MM.1S (cell line): ENCODE data around the gene ZNRF3.

Experiments
- DNase-seq: peaks from one replicate; pipeline ENCODE4 v3.0.0-alpha.2; 2015
- H2AFZ ChIP-seq: fragments of 300-600 bp; sonication (generic); 2 replicates; pipeline ENCODE4 v1.6.0; 2016; ENCODE audit warnings: antibody characterized with exemption, low read length
- H3F3A ChIP-seq: fragments of 300-600 bp; sonication (generic); 2 replicates; pipeline ENCODE4 v1.6.1; 2016; ENCODE audit warnings: mild to moderate bottlenecking, antibody characterized with exemption, low read length, moderate library complexity, mixed read lengths; ENCODE audit not compliant: insufficient read depth
- H3K27ac ChIP-seq: fragments of 300-600 bp; sonication (generic); 2 replicates; pipeline ENCODE4 v1.5.1; 2016; ENCODE audit warnings: mild to moderate bottlenecking, low read length
- H3K27me3 ChIP-seq: fragments of 300-600 bp; sonication (generic); replicated peaks from 2 replicates; pipeline ENCODE4 v1.6.0; 2016; ENCODE audit warnings: low read length; ENCODE audit not compliant: insufficient read depth
- H3K36me3 ChIP-seq: fragments of 300-600 bp; sonication (generic); replicated peaks from 2 replicates; pipeline ENCODE4 v1.6.1; 2016; ENCODE audit warnings: mild to moderate bottlenecking, low read length, mixed read lengths; ENCODE audit not compliant: insufficient read depth
- H3K4me1 ChIP-seq: fragments of 300-600 bp; sonication (generic); 2 replicates; pipeline ENCODE4 v1.6.1; 2016; ENCODE audit warnings: low read length, mixed read lengths
- H3K4me2 ChIP-seq: fragments of 300-600 bp; sonication (generic); 2 replicates; pipeline ENCODE4 v1.6.0; 2016; ENCODE audit warnings: low read depth, low read length
- H3K4me3 ChIP-seq: fragments of 300-600 bp; sonication (generic); 2 replicates; pipeline ENCODE4 v1.5.1; 2016; ENCODE audit warnings: low read length, mixed read lengths
- H3K79me2 ChIP-seq: fragments of 300-600 bp; sonication (generic); 2 replicates; pipeline ENCODE4 v1.6.1; 2016; ENCODE audit warnings: mixed run types, low read length, mixed read lengths
- H3K9ac ChIP-seq: fragments of 300-600 bp; sonication (generic); 2 replicates; pipeline ENCODE4 v1.6.1; 2016; ENCODE audit warnings: low read length, mixed read lengths
- H3K9me2 ChIP-seq: fragments of 300-600 bp; sonication (generic); replicated peaks from 2 replicates; pipeline ENCODE4 v1.6.1; 2016; ENCODE audit warnings: mild to moderate bottlenecking, low read length, mixed read lengths; ENCODE audit not compliant: insufficient read depth
- H3K9me3 ChIP-seq: fragments of 300-600 bp; sonication (generic); replicated peaks from 2 replicates; pipeline ENCODE4 v1.6.1; 2016; ENCODE audit warnings: mild to moderate bottlenecking, low read length, mixed read lengths; ENCODE audit not compliant: insufficient read depth
- H4K20me1 ChIP-seq: fragments of 300-600 bp; sonication (generic); 2 replicates; pipeline ENCODE4 v1.6.1; 2016; ENCODE audit warnings: mild to moderate bottlenecking, low read length, moderate library complexity, mixed read lengths; ENCODE audit not compliant: insufficient read depth
- EZH2 ChIP-seq: fragments of 300-600 bp; sonication (generic); optimal IDR thresholded peaks from 2 replicates; pipeline ENCODE3; 2017; ENCODE audit warnings: low read depth, mild to moderate bottlenecking, antibody characterized with exemption, low read length, mixed read lengths
- EZH2phosphoT487 ChIP-seq: fragments of 300-600 bp; sonication (generic); IDR thresholded peaks from 2 replicates; pipeline ENCODE4 v1.6.1; 2018; ENCODE audit warnings: antibody characterized with exemption, low read length
- TF ChIP-seq, protein P1 (sequence below): fragments of 300-600 bp; sonication (generic); IDR thresholded peaks from 2 replicates; pipeline ENCODE4 v1.5.1; 2016; ENCODE audit warnings: antibody characterized with exemption, low read length, mixed read lengths

Gene ZNRF3

DNA sequence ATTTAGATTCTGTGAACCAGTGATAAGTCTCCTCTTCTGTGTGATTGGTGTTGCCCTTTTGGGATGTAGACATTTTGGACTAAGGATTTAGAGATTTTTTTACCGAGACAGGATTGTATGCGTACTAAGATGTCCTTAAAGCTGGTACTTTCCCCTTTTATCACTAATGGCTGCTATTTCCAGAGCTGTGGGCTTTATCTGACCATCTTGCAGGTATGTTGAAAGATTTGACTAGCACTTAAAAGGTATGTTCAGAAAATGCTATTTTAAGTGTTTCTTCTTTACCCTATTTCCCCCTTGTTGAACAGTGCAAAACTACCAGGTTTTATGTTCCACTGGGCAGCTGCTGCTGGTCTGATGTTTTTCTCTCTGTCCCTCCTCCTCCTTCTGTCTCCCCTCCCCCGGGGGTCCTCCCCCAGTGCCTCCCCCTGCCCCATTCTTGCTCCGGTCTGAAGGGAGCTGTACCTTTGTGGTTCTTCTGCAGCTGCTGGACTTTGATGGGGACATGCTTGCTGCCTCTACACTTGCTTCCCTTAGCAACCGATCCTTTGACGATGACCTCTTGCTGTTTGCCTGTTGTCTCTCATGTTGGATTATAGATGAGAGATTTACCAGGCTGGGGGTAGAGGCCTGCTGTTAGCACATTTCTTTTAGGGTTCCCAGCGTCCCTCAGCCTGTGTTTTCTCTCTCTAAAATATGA is 59.6 kb downstream of the ZNRF3 start:
- no peaks in the 10 kb centered on the region for H3K79me2 ChIP-seq
- H3K9me2 ChIP-seq: no peaks in the 10 kb centered on the region
- no peak overlapping the region for H3K27ac ChIP-seq
- no peaks in the 10 kb centered on the region for H3F3A ChIP-seq
- no peak overlapping the region for H3K9ac ChIP-seq
- no peak overlapping the region for H2AFZ ChIP-seq
- H4K20me1 ChIP-seq: no peaks in the 10 kb centered on the region
- no peaks in the 10 kb centered on the region for H3K4me1 ChIP-seq
- H3K36me3 ChIP-seq: no peaks in the 10 kb centered on the region
- H3K4me3 ChIP-seq: no peak overlapping the region
- no peaks in the 10 kb centered on the region for H3K9me3 ChIP-seq
- TF ChIP-seq EZH2phosphoT487 (no peak), EZH2 (no peak)
- TF ChIP-seq, protein P1, sequence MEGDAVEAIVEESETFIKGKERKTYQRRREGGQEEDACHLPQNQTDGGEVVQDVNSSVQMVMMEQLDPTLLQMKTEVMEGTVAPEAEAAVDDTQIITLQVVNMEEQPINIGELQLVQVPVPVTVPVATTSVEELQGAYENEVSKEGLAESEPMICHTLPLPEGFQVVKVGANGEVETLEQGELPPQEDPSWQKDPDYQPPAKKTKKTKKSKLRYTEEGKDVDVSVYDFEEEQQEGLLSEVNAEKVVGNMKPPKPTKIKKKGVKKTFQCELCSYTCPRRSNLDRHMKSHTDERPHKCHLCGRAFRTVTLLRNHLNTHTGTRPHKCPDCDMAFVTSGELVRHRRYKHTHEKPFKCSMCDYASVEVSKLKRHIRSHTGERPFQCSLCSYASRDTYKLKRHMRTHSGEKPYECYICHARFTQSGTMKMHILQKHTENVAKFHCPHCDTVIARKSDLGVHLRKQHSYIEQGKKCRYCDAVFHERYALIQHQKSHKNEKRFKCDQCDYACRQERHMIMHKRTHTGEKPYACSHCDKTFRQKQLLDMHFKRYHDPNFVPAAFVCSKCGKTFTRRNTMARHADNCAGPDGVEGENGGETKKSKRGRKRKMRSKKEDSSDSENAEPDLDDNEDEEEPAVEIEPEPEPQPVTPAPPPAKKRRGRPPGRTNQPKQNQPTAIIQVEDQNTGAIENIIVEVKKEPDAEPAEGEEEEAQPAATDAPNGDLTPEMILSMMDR: no peak
- no peak overlapping the region for H3K4me2 ChIP-seq
- DNase-seq: no peak
- no peaks in the 10 kb centered on the region for H3K27me3 ChIP-seq

DNA sequence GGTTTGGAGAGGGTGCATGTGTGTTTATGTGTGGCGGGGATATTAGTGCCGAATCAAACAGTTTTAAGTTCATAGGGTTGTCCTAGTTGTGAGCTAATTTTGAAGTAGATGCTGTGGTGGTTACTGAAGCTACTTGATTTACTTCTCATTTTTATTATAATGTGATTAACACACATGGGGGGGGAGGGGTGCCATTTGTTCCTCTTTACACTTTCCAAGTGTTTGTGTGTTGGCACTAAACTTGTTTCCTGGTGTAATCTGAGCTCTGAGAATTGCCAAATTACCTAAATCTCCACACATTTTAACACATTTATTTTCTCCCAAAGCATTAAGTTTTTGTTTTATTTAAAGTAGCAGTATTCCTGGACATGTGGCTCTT is 60.1 kb downstream of the ZNRF3 start:
- Histone ChIP-seq H3K4me3 (no peak overlapping the region), H3K9me2 (no peaks in the 10 kb centered on the region), H3K4me1 (no peaks in the 10 kb centered on the region), H3F3A (no peaks in the 10 kb centered on the region), H4K20me1 (no peaks in the 10 kb centered on the region), H3K9ac (no peak overlapping the region), H3K9me3 (no peaks in the 10 kb centered on the region), H3K27ac (no peak overlapping the region), H2AFZ (no peak overlapping the region), H3K4me2 (no peak overlapping the region), H3K36me3 (no peaks in the 10 kb centered on the region), H3K79me2 (no peaks in the 10 kb centered on the region), H3K27me3 (no peaks in the 10 kb centered on the region)
- DNase-seq: no peak
- TF ChIP-seq EZH2phosphoT487 (no peak), EZH2 (no peak)
- TF ChIP-seq, protein P1: no peak

DNA sequence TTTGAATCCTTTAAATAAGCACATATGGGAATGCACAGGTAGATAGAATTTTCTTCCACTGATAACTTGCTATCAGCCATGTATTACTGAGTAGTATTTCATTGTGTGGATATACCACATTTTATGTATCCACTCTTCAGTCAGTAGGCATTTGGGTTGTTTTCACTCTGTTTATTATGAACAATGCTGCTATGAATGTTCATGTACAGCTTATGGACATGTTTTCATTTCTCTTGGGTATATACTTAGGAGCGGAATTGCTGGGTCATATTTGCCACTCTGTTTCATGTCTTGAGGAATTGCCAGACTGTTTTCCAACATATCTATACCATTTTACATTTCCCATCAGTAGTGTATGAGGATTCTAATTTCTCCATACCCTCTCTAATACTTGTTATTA is 63.8 kb downstream of the ZNRF3 start:
- Histone ChIP-seq H3K36me3 (no peaks in the 10 kb centered on the region), H3K9me2 (no peaks in the 10 kb centered on the region), H3K9ac (no peak overlapping the region), H3K4me2 (no peak overlapping the region), H3F3A (no peaks in the 10 kb centered on the region), H3K9me3 (no peaks in the 10 kb centered on the region), H3K4me3 (no peak overlapping the region), H3K4me1 (no peaks in the 10 kb centered on the region), H3K79me2 (peaks cover 16% of the 10 kb centered on the region; the same call in 1 of the 2 replicates), H3K27ac (no peak overlapping the region), H4K20me1 (no peaks in the 10 kb centered on the region), H2AFZ (no peak overlapping the region), H3K27me3 (no peaks in the 10 kb centered on the region)
- no peak for TF ChIP-seq EZH2phosphoT487
- no peak for TF ChIP-seq EZH2
- TF ChIP-seq, protein P1: no peak
- no peak for DNase-seq
